HG02870 (cell line): ENCODE data around the gene DSCAML1.
"Not testable (repeated sequence)": the region's sequence is repeated elsewhere in the genome, so short reads cannot be mapped to it uniquely, and the experiment has no call there.

Experiments
- ATAC-seq: cut with Tn5 transposase; IDR thresholded peaks from one replicate; pipeline ENCODE4 v1.9.1; 2021; ENCODE audit warnings: mild to moderate bottlenecking, moderate library complexity; ENCODE audit not compliant: unreplicated experiment

Gene DSCAML1

DNA sequence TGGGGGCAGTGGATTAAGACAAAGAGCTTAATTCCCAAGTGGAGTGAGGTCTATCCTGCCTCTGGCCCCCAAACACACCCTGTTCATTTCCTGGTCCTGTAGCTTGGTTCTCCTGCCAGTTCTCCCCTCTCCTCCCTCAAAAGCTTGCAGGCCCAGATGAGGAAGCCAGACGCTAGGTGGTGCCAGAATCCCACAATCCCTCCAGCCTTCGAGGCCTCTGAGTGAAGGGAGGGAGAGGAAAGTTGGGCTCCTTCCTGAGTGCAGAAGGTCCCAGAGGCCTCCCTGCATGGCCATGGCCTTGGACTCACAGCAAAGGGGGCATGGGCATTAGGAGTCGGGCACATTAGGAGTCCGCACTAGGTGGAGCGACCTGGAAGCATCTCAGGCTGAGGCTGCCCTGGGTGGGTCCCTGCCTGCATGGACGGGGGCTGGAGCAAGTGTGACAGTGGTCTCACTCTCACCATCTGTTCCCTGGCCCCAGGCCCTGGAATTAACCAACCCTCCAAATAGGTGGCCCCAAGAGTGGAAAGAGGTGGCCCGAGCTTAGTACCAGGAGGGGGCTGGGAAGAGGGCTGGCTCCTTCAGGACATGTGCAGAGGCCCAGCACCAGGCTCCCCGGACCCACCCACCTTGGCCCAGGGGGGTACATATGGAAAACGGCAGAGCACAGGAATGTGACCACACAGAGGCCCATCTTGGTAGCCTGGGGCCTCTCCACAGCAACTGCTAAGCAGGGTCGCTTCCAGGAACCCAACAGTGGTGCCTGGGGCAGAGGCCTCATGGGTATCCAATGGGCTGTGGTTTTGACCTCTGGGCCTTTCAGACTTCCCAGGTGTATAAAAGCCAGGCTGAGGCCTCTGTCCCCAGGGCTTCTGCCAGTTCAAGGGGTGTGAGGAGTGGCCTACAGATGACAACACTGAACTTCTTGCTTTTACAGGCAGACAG, 22.4 kb upstream of the DSCAML1 start:
- no peak for ATAC-seq

DNA sequence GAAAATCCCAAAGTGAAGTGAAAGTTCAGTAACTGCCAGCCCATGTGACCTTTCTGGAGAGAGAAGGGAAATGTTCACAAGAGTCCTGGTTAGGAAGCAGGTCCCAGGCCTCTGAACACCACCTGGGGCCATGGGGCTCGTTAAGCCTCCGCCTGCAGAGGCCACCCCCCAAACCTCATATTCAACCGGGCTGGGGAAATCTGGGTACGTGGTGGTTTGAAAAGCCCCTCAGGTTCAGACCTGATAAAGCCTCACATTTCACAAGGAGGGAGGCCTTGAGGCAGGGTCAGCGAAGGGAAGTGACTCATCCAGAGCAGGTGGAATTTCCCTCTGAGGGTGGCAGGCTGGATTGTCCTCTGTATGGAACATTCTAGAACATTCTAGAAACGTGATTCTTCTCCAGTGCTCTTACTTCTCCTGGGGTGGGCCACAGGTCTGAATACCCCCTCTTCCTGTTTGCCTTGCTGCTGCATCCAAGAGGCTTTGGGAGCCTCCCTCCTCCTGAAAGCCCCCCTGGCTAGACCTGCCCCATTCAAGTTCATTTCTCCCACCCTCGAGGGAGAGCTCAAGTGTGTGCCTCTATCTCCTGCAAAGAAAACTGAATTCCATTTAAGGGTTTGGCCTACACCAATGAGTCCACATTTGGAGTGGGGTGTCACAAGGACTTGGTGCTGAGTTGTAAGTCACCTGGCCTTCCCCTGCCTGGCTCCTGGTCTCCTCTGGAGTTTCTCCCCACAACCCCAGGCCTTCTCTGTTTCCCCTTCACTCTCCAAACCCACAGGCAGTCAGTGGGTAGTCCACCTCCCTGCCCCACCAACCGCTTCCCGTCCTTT, 21.2 kb upstream of the DSCAML1 start:
- ATAC-seq = peak; percentile 24

- peak; percentile 23 for ATAC-seq
Measured at GRCh38 chr11:117817368-117818040, 20.5 kb upstream of the DSCAML1 start.

DNA sequence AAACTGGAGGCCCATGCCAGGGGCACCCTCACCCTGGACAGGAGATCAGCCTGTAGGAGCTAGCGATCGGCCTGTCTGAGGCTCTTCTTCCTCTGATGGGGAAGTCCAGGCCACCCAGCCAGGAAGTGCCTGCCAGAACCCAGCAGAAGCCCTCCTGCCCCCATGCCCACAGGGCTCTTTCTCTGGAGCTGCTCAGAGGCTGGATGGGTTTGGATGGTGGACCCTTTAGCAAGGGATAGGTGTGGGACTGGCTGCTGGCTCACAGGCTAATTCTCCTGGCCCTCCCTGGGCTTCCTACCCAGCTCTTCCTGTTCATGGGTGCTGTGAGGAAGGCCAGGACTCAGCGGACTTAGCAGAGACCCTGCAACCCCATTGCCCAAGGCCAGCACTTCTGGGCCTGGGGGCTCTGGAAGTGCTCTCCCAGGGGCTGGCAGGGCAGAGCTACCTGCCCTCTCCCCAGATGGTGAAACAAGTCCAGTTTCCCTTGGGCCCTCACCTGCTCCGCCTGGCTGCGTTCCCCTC, 19.9 kb upstream of the DSCAML1 start:
- no peak for ATAC-seq

GRCh38 chr11:117816151-117816741, 19.2 kb upstream of the DSCAML1 start:
- ATAC-seq = no peak

- ATAC-seq = peak; percentile 48
Measured at GRCh38 chr11:117815262-117815803, 18.3 kb upstream of the DSCAML1 start.

GRCh38 chr11:117814766-117815261, 17.8 kb upstream of the DSCAML1 start:
- peak; percentile 32 for ATAC-seq

DNA sequence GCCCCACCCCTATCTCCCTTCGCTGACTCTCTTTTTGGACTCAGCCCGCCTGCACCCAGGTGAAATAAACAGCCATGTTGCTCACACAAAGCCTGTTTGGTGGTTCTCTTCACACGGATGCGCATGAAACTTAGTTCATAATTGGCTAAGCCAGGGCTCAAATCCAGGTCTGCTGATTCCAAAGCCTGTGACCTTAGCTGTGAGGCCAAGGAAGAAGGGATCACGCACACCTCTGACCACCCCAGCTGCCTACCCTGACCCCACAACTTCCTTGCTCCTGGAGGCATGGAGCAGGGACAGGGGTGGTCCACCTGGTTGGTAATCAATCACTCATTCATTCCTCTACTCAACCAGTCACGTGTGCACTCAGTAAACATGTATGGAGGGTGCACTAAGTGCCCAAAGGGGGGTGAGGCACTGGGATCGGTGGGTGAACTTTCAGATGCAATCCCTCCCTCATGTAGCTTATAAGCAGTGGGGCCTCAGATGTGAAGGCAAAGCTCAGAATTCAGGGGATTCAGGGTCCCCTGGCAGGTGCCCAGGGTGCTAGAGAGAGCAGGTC, 17.3 kb upstream of the DSCAML1 start:
- ATAC-seq = no peak

GRCh38 chr11:117810056-117810451, 13.0 kb upstream of the DSCAML1 start:
- not testable (repeated sequence) for ATAC-seq

DNA sequence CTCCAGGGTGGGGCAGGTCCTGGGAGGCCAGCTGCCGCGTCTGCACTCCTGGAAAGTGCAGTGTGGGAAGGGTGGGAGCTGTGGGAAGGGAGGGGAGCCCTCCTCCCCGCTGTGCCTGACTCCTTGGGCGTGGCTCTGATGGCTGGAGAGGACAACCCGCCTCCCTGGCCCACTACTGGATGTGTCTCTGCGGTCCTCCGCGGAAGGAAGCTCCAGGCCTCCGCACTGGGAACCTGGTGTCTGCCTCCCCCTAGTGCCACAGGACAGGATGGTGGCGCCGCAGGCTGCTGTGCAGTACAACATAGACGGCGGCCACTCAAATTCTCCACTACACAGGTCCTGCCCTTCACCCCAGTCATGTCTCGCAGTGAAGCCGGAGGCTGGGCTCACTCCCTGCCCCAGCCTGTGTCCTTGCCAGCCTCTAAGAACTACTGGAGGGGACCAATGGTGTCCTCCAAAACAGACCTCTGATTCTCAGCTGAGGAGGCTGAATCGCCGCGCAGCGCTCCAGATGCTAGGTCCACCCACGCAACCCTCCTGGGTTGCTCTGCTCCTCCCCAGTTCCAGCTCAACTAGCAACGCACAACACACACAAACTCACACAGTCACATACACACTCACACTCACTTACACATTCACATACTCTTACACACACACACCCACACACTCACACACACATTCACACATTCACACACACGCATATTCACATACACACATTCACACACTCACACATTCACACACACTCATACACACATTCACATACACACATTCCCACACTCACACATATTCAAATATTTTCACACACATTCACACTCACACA, 12.4 kb upstream of the DSCAML1 start:
- ATAC-seq = peak; percentile 57

DNA sequence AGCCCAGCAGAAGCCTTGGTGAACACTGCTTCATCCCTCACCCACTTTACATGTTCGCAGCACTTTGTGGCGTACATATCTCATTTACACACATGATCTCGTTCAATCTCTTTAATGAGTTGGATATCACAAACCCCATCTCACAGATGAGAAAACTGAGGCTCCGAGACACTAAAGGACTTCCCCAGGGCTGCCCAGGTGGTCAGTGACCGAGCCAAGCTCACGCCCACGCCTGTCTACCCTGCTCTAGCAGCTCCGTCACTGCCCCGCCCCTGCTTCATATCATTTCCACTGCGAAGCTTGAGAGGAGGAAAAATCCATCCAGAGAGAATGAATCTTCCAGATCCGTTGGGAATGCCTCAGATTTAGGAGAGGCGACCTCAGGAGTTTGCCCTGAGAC, 11.8 kb upstream of the DSCAML1 start:
- no peak for ATAC-seq

DNA sequence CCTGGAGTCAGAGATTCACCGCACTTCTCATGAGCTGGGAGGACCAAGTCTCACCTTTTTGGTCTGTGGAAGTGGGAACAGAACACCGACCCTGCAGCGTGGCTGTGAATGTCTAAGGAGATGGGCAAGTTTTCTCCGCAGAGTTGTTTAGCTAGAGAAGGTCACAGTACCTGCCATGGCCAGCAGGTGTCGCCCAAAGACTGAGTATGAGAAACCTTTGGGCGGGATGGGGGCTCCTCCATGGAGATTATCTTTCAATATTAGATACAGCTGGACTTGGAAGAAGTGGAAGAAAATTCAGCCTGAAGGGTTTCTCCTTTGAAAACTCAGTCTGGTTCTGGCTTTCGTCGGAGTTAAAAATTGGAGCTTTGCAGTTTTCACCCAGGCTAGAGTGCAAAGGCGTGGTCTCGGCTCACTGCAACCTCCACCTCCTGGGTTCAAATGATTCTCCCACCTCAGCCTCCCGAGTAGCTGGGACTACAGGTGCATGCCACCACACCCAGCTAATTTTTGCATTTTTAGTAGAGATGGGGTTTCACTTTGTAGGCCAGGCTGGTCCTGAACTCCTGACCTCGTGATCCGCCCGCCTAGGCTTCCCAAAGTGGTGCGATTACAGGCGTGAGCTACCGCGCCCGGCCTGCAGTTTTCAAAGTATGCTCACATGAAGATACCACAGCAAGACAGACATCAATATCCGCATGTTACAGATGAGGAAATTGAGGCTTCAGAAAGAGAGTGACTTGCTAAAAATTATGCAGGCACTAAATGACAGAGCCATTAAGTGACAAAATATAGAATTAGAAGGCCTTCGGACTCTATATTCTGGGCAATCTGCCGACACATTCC, 10.7 kb upstream of the DSCAML1 start:
- no peak for ATAC-seq

DNA sequence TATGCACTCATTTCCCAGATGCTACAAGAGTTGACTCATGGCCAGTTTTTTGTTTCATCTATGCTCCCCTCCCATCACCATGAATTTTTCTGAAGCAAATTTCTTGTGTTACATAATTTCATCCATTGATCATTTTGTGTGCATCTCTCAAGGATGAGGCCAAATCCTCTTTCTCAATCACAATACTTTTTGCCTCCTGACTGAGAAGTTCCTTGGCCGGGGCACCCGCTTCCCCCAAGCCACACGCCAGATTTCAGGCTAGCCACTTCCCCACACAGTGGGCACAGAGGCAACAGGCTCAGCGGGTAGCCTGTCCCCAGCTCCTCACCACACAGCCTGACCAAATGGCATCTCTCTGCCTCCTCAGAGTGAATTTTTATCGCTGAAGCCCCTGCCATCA, 9.8 kb upstream of the DSCAML1 start:
- no peak for ATAC-seq

- no peak for ATAC-seq
Measured at GRCh38 chr11:117805045-117805444, 8.0 kb upstream of the DSCAML1 start.

DNA sequence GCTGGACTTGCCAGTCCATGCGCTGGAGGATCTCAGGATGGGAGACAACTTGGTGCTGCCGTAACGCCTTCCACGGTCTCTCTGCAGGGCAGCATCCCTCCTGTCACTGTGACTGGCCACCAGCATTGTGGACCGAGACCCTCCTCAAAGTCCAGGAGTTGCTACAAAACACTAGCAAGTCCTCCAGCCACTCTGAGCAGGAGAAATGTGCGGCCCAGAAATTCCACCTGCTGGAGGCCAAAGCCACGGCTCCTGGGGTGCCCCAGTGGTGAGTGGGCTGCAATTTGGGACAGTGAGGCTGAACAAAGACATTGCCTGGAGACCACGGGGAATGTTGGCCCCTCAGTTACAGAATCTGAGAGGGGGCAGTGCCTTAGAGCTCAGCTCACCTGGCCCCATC, 6.9 kb upstream of the DSCAML1 start:
- ATAC-seq = no peak

- no peak for ATAC-seq
Measured at GRCh38 chr11:117799634-117800033, 2.6 kb upstream of the DSCAML1 start.

GRCh38 chr11:117796456-117796871, 552 bp downstream of the DSCAML1 start:
- ATAC-seq = no peak
